ENCODE data around the gene CYP39A1.

CYP39A1 gene

GRCh38 chr6:46661483-46661882 is 8.9 kb upstream of the CYP39A1 start:
- TF ChIP-seq, protein P1, sequence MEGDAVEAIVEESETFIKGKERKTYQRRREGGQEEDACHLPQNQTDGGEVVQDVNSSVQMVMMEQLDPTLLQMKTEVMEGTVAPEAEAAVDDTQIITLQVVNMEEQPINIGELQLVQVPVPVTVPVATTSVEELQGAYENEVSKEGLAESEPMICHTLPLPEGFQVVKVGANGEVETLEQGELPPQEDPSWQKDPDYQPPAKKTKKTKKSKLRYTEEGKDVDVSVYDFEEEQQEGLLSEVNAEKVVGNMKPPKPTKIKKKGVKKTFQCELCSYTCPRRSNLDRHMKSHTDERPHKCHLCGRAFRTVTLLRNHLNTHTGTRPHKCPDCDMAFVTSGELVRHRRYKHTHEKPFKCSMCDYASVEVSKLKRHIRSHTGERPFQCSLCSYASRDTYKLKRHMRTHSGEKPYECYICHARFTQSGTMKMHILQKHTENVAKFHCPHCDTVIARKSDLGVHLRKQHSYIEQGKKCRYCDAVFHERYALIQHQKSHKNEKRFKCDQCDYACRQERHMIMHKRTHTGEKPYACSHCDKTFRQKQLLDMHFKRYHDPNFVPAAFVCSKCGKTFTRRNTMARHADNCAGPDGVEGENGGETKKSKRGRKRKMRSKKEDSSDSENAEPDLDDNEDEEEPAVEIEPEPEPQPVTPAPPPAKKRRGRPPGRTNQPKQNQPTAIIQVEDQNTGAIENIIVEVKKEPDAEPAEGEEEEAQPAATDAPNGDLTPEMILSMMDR (IDR thresholded peaks at IDR 0.05; ENCODE audit: low read depth, low read length) = no peak
- no peak for DNase-seq (ENCODE audit: extremely low read depth, low read depth)

- DNase-seq (ENCODE audit: extremely low read depth, low read depth) = no peak
- TF ChIP-seq, protein P1 (IDR thresholded peaks at IDR 0.05; ENCODE audit: low read depth, low read length) = no peak
Measured at GRCh38 chr6:46657642-46658041, 5.0 kb upstream of the CYP39A1 start.

DNA sequence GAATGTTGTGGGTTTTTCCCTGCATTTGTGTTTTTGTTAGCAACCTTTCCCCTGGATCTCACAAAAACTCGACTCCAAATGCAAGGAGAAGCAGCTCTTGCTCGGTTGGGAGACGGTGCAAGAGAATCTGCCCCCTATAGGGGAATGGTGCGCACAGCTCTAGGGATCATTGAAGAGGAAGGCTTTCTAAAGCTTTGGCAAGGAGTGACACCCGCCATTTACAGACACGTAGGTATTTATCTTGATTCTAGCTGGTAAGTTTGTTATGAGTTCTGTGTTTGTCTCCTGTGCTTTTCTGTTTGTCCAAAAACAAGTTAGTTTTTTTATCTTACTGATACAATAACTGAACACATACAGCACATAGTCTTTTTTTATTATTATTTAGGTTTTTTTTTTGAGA is 3.2 kb upstream of the CYP39A1 start:
- TF ChIP-seq, protein P1 (IDR thresholded peaks at IDR 0.05; ENCODE audit: low read depth, low read length) = no peak; the same call in none of the 2 replicates
- no peak for DNase-seq (ENCODE audit: extremely low read depth, low read depth)

DNA sequence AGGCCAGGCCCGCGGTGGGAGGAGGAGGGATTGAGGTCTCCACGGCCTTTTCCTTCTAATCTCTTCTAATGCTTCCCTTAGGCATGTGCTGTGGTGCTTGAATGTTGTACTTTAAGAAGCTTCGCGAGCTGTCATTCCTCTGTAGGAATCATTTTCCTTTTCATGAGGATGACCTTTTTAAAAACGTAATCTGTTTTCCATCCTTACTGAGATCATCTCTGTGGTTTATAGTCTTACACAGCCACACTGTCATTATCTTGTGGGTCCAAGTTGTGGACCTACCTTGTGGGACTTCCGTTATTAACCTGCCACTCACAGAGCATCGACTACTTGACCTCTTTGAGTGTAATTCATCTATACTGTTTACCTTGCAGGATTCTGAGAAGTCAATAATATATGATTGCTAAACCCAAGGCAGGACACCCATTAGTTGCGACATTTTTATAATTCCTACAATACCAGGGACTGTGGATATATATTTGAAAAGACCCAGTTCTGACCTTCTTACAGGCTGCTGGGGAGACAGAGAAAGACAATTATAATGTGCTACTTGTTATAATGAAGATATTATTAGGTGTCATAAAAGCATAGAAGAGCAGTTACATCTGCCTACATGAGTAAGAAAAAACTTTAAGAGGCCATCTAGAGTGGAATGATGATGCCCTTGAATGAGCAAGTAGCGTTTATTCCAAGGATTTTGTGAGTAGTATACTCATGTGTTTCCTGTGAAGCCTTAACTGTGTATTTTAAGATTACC is 999 bp upstream of the CYP39A1 start:
- TF ChIP-seq, protein P1 (IDR thresholded peaks at IDR 0.05; ENCODE audit: low read depth, low read length) = no peak
- no peak for DNase-seq (ENCODE audit: extremely low read depth, low read depth)

- no peak for DNase-seq (ENCODE audit: extremely low read depth, low read depth)
Measured at GRCh38 chr6:46652232-46652602, 401 bp downstream of the CYP39A1 start.

GRCh38 chr6:46651816-46652215 is 802 bp downstream of the CYP39A1 start:
- TF ChIP-seq, protein P1 (IDR thresholded peaks at IDR 0.05; ENCODE audit: low read depth, low read length) = no peak
- DNase-seq (ENCODE audit: extremely low read depth, low read depth) = no peak

More at GRCh38 chr6:46652232-46652602, 401 bp downstream of the CYP39A1 start:
- TF ChIP-seq, protein P1 (IDR thresholded peaks at IDR 0.05; ENCODE audit: low read depth, low read length) = no peak

- TF ChIP-seq, protein P1 (IDR thresholded peaks at IDR 0.05; ENCODE audit: low read depth, low read length) = no peak
- DNase-seq (ENCODE audit: extremely low read depth, low read depth) = peak; percentile 60
Measured at GRCh38 chr6:46651006-46651405, 1.6 kb downstream of the CYP39A1 start.
